Measurements from ENCODE around the gene ATE1. TPM values are rescaled to one million over a fixed set of nuclear protein-coding genes. Genes with fewer than 3 reads are reported as not detected.

ATE1 gene
- total RNA-seq, 4 donors from 2014 or later: 13.5 to 90.2 (median 27.7) TPM

- Histone ChIP-seq H3K9me3 (no peaks in the 10 kb centered on the region), H3K4me3 (no peak overlapping the region), H3K27me3 (no peaks in the 10 kb centered on the region), H3K27ac (no peak overlapping the region), H3K36me3 (no peaks in the 10 kb centered on the region), H3K4me1 (no peaks in the 10 kb centered on the region)
- no peak for DNase-seq
- intact Hi-C loops (cut with DNase I; ENCODE audit: low total_unique reads): no loop called here
- no peak for TF ChIP-seq CTCF (IDR thresholded peaks at IDR 0.05)
- TF ChIP-seq POLR2A (IDR thresholded peaks at IDR 0.05): no peak
These were observed 65.2 kb downstream of the ATE1 start for GRCh38 chr10:121862649-121863048.

DNA sequence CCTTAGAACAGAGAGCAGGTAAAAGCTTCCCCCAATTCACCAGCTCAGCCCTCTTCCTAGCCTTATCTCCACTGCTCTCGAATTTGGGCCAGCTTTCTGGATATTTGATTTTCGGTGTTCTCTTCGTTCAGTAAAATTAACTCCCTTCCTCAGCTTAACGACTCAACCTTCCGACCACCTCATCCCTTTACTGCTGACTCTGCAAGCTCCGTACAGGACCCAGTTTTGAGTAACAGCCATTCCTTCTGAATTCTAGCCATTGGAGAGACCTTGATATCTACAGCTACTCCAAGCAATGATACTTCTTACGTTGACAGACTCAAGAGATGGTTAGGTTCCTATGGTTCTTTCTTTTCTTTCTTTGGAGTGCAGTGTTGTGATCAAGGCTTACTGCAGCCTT, 65.8 kb downstream of the ATE1 start:
- intact Hi-C loops (cut with DNase I; ENCODE audit: low total_unique reads): no loop called here
- TF ChIP-seq CTCF (IDR thresholded peaks at IDR 0.05) (no peak), POLR2A (IDR thresholded peaks at IDR 0.05) (no peak)
- no peaks in the 10 kb centered on the region for H3K4me1 ChIP-seq
- H3K27ac ChIP-seq: no peak overlapping the region
- H3K9me3 ChIP-seq: no peaks in the 10 kb centered on the region
- H3K36me3 ChIP-seq: no peaks in the 10 kb centered on the region
- DNase-seq: no peak
- no peaks in the 10 kb centered on the region for H3K27me3 ChIP-seq
- no peak overlapping the region for H3K4me3 ChIP-seq

DNA sequence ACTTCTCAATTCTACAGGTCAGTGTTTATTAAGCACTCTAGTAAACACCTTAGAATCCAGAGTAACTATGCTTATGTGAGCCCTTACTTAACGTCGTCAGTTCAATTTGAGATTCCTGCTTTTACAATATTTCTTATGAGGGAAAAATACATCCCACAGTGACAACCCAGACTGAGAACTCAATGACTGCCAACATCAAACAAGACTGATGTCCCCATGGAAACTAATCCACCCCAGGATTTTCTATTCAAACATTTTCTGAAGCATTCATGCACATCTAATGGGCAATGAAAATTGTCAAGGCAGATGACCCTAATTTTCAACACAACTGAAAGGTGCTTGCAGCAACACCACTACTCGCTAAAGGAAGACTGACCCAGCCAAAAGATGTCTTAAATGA, 67.0 kb downstream of the ATE1 start:
- Histone ChIP-seq H3K27ac (no peak overlapping the region), H3K9me3 (no peaks in the 10 kb centered on the region), H3K4me1 (no peaks in the 10 kb centered on the region), H3K36me3 (no peaks in the 10 kb centered on the region), H3K27me3 (peaks cover 0 to 2% of the 10 kb centered on the region in 2 donors), H3K4me3 (no peak overlapping the region)
- TF ChIP-seq POLR2A (IDR thresholded peaks at IDR 0.05) (no peak), CTCF (IDR thresholded peaks at IDR 0.05) (no peak)
- DNase-seq: no peak
- intact Hi-C loops (cut with DNase I; ENCODE audit: low total_unique reads): no loop called here

- Histone ChIP-seq H3K4me3 (no peak overlapping the region), H3K27ac (no peak overlapping the region), H3K27me3 (peaks cover 0 to 2% of the 10 kb centered on the region in 2 donors), H3K36me3 (no peaks in the 10 kb centered on the region), H3K9me3 (no peaks in the 10 kb centered on the region), H3K4me1 (no peaks in the 10 kb centered on the region)
- intact Hi-C loops (cut with DNase I; ENCODE audit: low total_unique reads): no loop called here
- no peak for DNase-seq
- no peak for TF ChIP-seq CTCF (IDR thresholded peaks at IDR 0.05)
- no peak for TF ChIP-seq POLR2A (IDR thresholded peaks at IDR 0.05)
These were observed 72.9 kb downstream of the ATE1 start for GRCh38 chr10:121854809-121855445.

GRCh38 chr10:121853950-121854349, 73.9 kb downstream of the ATE1 start:
- no peak for TF ChIP-seq POLR2A (IDR thresholded peaks at IDR 0.05)
- no peaks in the 10 kb centered on the region for H3K36me3 ChIP-seq
- DNase-seq: no peak
- no peaks in the 10 kb centered on the region for H3K4me1 ChIP-seq
- H3K27me3 ChIP-seq: peaks cover 0 to 2% of the 10 kb centered on the region in 2 donors
- H3K9me3 ChIP-seq: no peaks in the 10 kb centered on the region
- intact Hi-C loops (cut with DNase I; ENCODE audit: low total_unique reads): no loop called here
- no peak overlapping the region for H3K27ac ChIP-seq
- H3K4me3 ChIP-seq: no peak overlapping the region

DNA sequence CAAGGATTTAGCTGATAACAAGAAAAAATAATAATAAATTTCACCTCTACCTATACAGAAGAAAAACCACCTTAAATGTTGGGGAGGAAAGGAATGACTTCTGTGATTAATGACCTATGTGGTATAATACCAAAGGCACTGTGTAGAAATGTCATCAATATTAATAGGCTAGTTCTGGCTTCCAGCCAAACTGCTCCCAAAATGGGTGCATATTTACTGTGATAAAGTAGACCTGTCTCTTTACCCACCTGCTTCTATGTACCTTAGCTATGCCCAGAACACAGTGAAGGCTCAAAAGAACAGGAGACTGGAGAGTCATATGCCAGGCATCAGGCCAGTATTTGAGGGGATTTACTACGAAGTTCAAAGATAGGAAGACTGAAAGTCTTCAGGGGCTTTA, 76.0 kb downstream of the ATE1 start:
- DNase-seq: no peak
- TF ChIP-seq CTCF (IDR thresholded peaks at IDR 0.05) (no peak), POLR2A (IDR thresholded peaks at IDR 0.05) (no peak)
- intact Hi-C loops (cut with DNase I; ENCODE audit: low total_unique reads): no loop called here
- Histone ChIP-seq H3K4me1 (no peaks in the 10 kb centered on the region), H3K27me3 (peaks cover 0 to under 1% of the 10 kb centered on the region in 2 donors), H3K27ac (no peak overlapping the region), H3K36me3 (no peaks in the 10 kb centered on the region), H3K9me3 (no peaks in the 10 kb centered on the region), H3K4me3 (no peak overlapping the region)

Data from uterus (tissue), 4 donors.